NCI-H748 (cell line): ENCODE measurements around the gene ANKLE1.

Source experiments
- DNase-seq: peaks from one replicate; lab custom pipeline; 2025; ENCODE audit not compliant: unreplicated experiment; lab: John Stamatoyannopoulos, UW

The ANKLE1 gene

GRCh38 chr19:17305517-17306284 is 24.0 kb downstream of the ANKLE1 start, which contains the start of gene MRPL34:
Gene MRPL34, plus strand, starts transcription at chr19:17305872. Its CDS starts 21 bp downstream, at chr19:17305893.
- peak; percentile 99 for DNase-seq

GRCh38 chr19:17306285-17306714 is 24.6 kb downstream of the ANKLE1 start:
- DNase-seq, result peak; percentile 42

- DNase-seq, result no peak
These were observed 26.2 kb downstream of the ANKLE1 start for GRCh38 chr19:17307876-17308377.

GRCh38 chr19:17309198-17309964 is 27.7 kb downstream of the ANKLE1 start, which contains the start of gene DDA1:
Gene DDA1, plus strand, starts transcription at chr19:17309563. Its CDS starts 92 bp downstream, at chr19:17309655.
- DNase-seq, result peak; percentile 99

- no peak for DNase-seq
These were observed 28.3 kb downstream of the ANKLE1 start for GRCh38 chr19:17309965-17310461.

- no peak for DNase-seq
These were observed 29.9 kb downstream of the ANKLE1 start for GRCh38 chr19:17311455-17312188.

GRCh38 chr19:17312189-17313113 is 30.8 kb downstream of the ANKLE1 start:
- DNase-seq, result no peak

GRCh38 chr19:17314007-17314593 is 32.4 kb downstream of the ANKLE1 start:
- no peak for DNase-seq

GRCh38 chr19:17318966-17319365 is 37.3 kb downstream of the ANKLE1 start:
- DNase-seq, result no peak

- no peak for DNase-seq
These were observed 38.0 kb downstream of the ANKLE1 start for GRCh38 chr19:17319473-17320238.

GRCh38 chr19:17320435-17320834 is 38.7 kb downstream of the ANKLE1 start:
- no peak for DNase-seq

- no peak for DNase-seq
These were observed 40.2 kb downstream of the ANKLE1 start for GRCh38 chr19:17321655-17322489.

GRCh38 chr19:17322854-17323253 is 41.2 kb downstream of the ANKLE1 start:
- DNase-seq, result no peak

- no peak for DNase-seq
These were observed 41.7 kb downstream of the ANKLE1 start for GRCh38 chr19:17323300-17323963.

GRCh38 chr19:17323964-17324332 is 42.2 kb downstream of the ANKLE1 start:
- DNase-seq, result no peak

GRCh38 chr19:17324357-17325114 is 42.8 kb downstream of the ANKLE1 start:
- DNase-seq, result no peak

GRCh38 chr19:17325133-17325532 is 43.4 kb downstream of the ANKLE1 start:
- no peak for DNase-seq
